Kidney (tissue), 14 donors: ENCODE results near the gene MOB1B. TPM values are rescaled to one million over a fixed set of nuclear protein-coding genes. Genes with fewer than 3 reads are reported as not detected.

Experiments used
- DNase-seq, 5 donors: peaks; one replicate each; pipeline ENCODE4 v3.0.0-alpha.2; 2013 to 2020
- FAIRE-seq: peaks from 2 replicates; lab custom pipeline; 2012; peaks lifted over from hg19 to GRCh38; lab: Jason Lieb, UNC
- H3K27ac ChIP-seq, 2 donors: one replicate each; pipeline ENCODE4 v1.7.0; 2013; ENCODE audit warnings: low read depth in 2 of 2, low read length in 2 of 2, inconsistent platforms in 1 of 2
- H3K27me3 ChIP-seq: one replicate; pipeline ENCODE4 v1.7.1; 2013; ENCODE audit warnings: low read length, inconsistent platforms; ENCODE audit not compliant: control insufficient read depth, insufficient read depth
- H3K36me3 ChIP-seq, 3 donors: one replicate each; pipeline versions ENCODE4 v1.7.0 to v1.7.1; 2013; ENCODE audit warnings: low read length in 3 of 3, control low read depth in 1 of 3, inconsistent platforms in 1 of 3; ENCODE audit not compliant: insufficient read depth in 3 of 3, control insufficient read depth in 2 of 3
- H3K4me1 ChIP-seq, 3 donors: one replicate each; pipeline versions ENCODE4 v1.7.0 to v1.7.1; 2013; ENCODE audit warnings: low read length in 3 of 3, inconsistent platforms in 1 of 3, low read depth in 1 of 3; ENCODE audit not compliant: control insufficient read depth in 2 of 3, insufficient read depth in 2 of 3
- H3K4me3 ChIP-seq, 3 donors: one replicate each; pipeline versions ENCODE4 v1.7.0 to v1.8.1; 2013; ENCODE audit warnings: low read length in 3 of 3, control low read depth in 1 of 3, inconsistent platforms in 1 of 3
- H3K9ac ChIP-seq, 3 donors: one replicate each; pipeline versions ENCODE4 v1.7.0 to v1.7.1; 2013; ENCODE audit warnings: low read length in 3 of 3, control low read depth in 1 of 3, inconsistent platforms in 1 of 3
- H3K9me3 ChIP-seq, 3 donors: one replicate each; pipeline versions ENCODE4 v1.7.0 to v1.7.1; 2013; ENCODE audit warnings: low read length in 3 of 3, control low read depth in 1 of 3, inconsistent platforms in 1 of 3; ENCODE audit not compliant: control insufficient read depth in 2 of 3, insufficient read depth in 1 of 3
- CTCF ChIP-seq: IDR thresholded peaks from 3 replicates; pipeline ENCODE4 v1.5.1; 2012; ENCODE audit warnings: mild to moderate bottlenecking, moderate library complexity, borderline replicate concordance; ENCODE audit not compliant: insufficient read depth; ENCODE audit errors: extremely low read depth
- intact Hi-C: fragments of 100-400 bp; cut with DNase I; formaldehyde crosslinking; loops from one replicate; pipeline ENCODE4 v1.11.1; 2022
- polyA plus RNA-seq: library from polyadenylated mRNA; stranded (reverse); fragments of 350-450 nt; fragmentation: Illumina TruSeq; extraction: RNeasy Lipid Tissue Mini Kit (QIAGEN cat#74804); gene quantifications from one replicate; pipeline ENCODE4 v1.2.3, GENCODE V29; 2014; ENCODE audit warnings: low read depth, low replicate concordance; ENCODE audit not compliant: insufficient read depth
- total RNA-seq: library from RNA; stranded (reverse); fragmentation: NEBNext Ultra II Directional; extraction: Animal tissue kit (Norgen Biotek cat#: 25700); gene quantifications from one replicate; pipeline ENCODE4 v1.2.1, GENCODE V29; 2021
- donor health status: control.
- donor health status: control.
- donor health status: control.
- donor health status: control.
- donor health status: control.
- donor health status: DM: yes; HTN: yes; CAD: no.
- donor health status: Normal renal cell carcinoma (clear cell type).

Gene MOB1B
- total and polyA plus RNA-seq, 2 donors from 2014 or later = 13.9 to 34.2 TPM

- Histone ChIP-seq H3K27ac (no peak overlapping the region), H3K9ac (no peak overlapping the region), H3K4me3 (no peak overlapping the region), H3K36me3 (no peaks in the 10 kb centered on the region), H3K9me3 (no peaks in the 10 kb centered on the region), H3K4me1 (peaks cover 0 to 8% (median 0%) of the 10 kb centered on the region in 3 donors), H3K27me3 (no peaks in the 10 kb centered on the region)
- no peak for FAIRE-seq
- TF ChIP-seq CTCF = no peak
- intact Hi-C loops = no loop called here
- no peak for DNase-seq
Observed at GRCh38 chr4:70915036-70915815, 13.1 kb downstream of the MOB1B start.

GRCh38 chr4:70915874-70916559 is 13.8 kb downstream of the MOB1B start:
- H3K4me1 ChIP-seq = peaks cover 0 to 8% (median 0%) of the 10 kb centered on the region in 3 donors
- H3K27ac ChIP-seq = no peak overlapping the region
- no peak for FAIRE-seq
- H3K9ac ChIP-seq = no peak overlapping the region
- H3K36me3 ChIP-seq = no peaks in the 10 kb centered on the region
- H3K27me3 ChIP-seq = no peaks in the 10 kb centered on the region
- no peak for TF ChIP-seq CTCF
- intact Hi-C loops = no loop called here
- no peak overlapping the region for H3K4me3 ChIP-seq
- H3K9me3 ChIP-seq = no peaks in the 10 kb centered on the region
- no peak for DNase-seq

GRCh38 chr4:70920592-70920991 is 18.4 kb downstream of the MOB1B start:
- Histone ChIP-seq H3K4me1 (no peaks in the 10 kb centered on the region), H3K9ac (no peak overlapping the region), H3K27me3 (no peaks in the 10 kb centered on the region), H3K9me3 (no peaks in the 10 kb centered on the region), H3K36me3 (no peaks in the 10 kb centered on the region), H3K4me3 (no peak overlapping the region), H3K27ac (no peak overlapping the region)
- intact Hi-C loops = no loop called here
- FAIRE-seq (no peak), DNase-seq (no peak)
- TF ChIP-seq CTCF = no peak
